Measurements from ENCODE around the gene GRK3.
"Not testable (repeated sequence)": the region's sequence is repeated elsewhere in the genome, so short reads cannot be mapped to it uniquely, and the experiment has no call there.

The GRK3 gene

DNA sequence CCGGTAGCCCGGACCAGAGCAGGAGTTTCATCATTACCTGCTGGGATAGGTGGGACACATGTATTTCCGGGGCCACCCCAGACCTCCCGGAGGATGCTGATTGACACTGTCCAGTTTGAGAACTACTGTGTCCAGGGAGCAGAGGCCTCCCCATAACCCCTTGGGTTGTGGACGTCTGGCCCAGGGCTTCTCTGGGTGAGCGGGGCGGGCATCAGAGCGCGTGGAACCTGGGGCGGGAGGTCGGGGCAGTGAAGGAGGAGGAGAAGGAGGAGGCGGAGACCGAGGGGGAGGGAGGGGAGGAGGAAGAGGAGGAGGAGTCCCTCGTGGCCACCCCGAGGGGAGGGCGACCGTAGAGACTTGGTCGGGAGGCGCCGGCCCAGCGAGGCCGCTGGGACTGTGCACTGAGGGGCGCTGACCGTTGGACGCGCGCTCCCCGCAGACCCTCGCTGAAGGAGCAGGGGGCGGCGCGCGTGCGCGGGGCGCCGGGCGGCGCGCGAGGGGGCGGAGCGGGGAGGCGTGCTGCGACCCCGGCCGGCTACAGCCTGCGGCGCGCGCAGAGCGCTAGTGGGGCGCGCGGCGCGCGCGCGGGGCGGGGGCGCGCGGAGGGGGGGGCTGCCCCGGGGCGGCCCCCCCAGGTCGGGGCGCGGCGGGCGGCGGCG is at the start of gene GRK3:
GRK3 (plus strand) TSS at position 356 of the 659 bp plus-strand sequence. CDS start 366 bp downstream, outside the sequence.
- DNase-seq: peak; percentile 57

DNA sequence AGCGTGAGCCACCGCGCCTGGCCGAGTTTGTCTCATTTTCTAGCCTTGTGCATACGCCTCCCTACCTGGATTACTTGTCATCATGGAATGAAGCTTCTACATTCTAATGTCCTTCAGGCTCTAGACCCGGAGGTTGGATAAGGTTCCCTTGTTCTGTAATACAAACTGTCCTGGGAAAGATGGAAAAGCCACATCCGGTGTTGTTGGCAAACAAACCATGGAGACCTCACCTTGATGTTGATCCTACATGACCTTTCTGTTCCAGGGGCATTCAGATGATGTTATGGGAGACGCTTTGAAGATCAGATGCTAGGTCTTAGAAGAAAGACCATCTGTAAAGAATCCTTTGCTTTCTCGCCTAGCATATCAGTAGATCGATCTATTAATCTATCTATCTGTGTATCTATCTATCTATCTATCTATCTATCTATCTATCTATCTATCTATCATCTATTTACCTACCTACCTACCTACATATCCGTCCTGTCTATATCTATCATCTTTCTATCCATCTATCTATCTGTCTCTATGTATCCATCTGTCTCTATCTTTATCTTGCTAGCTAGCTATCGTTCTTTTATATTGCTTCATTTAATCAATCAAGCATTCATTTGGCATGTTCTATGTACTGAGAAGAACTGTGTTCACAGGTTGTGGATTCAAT is 46.3 kb upstream of the GRK3 start:
- DNase-seq: no peak

DNA sequence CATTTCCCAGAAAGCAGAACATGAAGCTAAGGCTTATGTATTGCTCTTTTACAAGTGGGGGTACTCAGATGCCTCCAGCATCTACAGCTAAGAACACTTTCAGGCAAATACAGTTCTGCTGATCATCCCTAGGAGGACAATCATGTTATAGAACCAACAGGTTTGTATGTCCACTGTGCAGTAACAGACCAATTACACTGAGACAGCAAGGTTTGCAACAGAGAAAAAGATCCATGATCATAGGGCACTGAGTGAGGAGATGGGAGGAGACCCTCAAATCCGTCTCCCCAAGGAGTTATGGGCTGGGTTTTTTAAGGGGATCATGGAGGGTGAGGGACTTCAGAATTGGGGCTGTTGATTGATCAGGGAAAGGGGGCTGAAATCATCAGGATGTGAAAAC is 39.1 kb upstream of the GRK3 start:
- DNase-seq: no peak

DNA sequence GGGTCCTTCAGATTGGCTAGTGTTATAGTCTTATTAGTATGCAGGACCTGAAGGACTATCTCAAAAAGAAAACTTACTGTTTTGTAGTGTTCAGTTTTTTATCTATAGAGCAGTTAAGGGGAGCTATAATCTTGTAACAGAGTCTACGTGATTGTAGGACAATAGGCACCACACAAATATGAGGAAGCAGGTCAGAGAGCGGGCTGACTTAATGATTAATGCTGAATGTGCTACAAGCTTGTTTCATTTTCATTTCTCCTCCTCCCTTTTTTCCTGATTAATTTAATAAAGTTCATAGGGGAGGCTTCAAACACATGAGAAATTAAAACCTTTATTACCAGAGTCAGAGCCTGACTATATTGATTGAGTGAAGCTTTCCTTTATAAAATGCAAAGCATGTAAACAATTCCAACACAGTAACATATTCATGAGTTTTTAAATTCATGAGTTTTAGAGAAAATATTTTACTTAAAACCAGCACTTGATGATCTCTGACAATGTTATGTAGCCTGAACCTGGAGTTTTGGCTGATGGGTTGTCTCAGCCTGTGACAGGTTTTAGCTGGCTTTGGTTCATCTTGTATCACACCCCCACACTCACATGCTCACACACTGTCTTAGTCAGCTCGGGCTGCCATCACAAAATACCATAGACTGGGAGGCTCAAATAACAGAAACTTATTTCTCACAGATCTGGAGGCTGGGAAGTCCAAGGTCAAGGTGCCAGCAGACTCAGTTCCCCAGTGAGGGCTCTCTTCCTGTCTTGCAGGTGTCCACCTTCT is 38.5 kb upstream of the GRK3 start:
- not testable (repeated sequence) for DNase-seq

DNA sequence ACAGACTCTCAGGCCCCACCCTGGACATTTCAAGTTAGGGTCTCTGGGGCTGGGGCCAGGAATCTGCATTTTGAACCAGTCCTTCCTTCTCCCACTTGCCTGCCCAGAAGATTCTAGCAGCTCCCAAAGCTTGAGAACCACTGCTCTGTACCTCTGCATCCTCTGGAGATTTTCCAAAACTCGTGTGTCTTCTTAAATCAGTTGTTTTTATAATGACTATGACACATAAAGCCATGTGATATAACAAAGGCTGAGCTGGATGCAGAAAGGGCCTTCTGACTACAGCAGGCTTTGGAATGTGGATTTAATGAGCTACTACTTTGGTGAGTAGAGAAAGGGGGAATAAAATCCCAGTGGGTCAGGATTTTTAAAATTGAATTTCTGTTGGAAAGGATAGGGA is 37.5 kb upstream of the GRK3 start:
- DNase-seq: not testable (repeated sequence)

DNA sequence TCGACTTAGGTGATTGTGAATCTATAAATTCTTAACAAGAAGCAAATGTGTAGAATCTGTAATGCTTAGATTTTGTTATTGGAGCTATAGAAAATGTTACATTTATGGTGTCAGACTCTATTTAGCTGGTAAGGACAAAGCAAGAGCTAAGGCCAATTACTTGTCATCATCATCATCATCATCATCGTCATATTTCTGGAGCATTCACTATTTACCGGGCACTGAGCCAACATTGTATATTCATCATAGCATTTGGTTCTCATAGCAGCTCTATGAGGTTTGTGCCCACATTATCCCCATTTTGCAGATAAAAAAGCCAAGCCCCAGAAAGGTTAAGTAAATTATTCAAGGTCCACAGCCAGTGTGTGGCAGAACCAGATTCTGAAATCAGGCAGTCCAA is 36.4 kb upstream of the GRK3 start:
- not testable (repeated sequence) for DNase-seq

DNA sequence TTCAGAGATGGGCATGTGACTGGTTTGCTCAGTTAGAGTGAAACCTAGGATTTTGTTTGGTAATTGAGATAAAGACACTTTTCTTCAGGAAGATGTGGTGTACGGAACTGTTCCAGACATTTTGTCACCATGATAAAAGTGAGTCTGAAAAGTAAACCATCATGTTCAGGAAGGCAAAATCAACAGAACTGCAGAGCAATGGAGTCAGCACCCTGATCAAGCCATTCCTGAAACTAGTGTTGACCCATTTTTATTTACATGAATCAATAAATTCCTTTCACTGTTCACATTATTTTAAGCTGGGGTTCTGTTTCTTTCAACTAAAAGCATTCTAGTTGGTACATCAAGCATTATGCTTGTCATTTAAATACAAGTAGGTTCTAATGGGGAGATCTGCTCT is 35.4 kb upstream of the GRK3 start:
- not testable (repeated sequence) for DNase-seq

DNA sequence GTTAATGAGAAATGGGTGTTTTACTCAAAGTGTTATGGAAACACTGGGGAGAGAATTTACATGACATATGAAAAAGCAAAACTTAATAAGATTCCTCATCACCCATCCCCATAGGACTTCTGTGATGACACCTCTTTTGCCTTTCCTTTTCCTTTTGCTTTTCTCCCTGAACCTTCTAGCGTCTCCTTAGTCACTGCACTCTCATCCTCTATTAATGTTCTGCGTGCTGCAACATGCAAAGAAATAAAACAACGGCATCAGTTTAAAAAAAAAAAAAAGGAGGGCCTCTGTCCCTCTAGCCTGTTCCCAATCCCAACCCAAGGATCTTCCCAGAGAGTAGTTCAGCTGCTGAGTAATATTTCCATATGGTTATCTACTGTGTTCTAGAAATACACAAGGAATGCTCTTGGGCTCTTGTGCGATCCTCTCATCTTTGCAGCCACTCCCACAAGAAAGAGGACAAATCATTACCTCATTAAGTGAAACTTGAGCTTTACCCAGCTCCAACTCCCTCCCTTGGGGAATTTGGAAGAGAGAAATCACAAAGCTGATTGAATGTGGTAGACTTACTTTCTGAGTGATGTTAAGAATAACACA is 34.8 kb upstream of the GRK3 start:
- not testable (repeated sequence) for DNase-seq

DNA sequence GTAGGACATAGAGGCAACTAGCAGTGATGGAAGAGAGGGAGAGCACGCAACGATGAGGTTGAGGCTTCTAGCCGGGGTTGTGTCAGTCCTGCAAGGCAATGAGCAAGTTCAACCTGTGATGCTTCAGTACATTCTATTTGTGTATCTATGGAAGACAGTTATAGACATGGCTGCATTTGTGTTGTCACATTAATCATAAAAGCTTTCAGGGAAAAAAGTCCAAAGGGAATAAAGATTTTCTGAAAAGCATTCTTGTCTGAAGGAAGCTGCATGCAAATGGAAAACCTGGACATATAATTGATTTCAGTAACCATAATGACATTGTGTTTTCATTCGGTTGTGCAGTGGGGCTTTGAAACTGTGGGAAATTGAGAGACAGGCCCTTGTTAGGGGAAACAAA is 32.8 kb upstream of the GRK3 start:
- not testable (repeated sequence) for DNase-seq

DNA sequence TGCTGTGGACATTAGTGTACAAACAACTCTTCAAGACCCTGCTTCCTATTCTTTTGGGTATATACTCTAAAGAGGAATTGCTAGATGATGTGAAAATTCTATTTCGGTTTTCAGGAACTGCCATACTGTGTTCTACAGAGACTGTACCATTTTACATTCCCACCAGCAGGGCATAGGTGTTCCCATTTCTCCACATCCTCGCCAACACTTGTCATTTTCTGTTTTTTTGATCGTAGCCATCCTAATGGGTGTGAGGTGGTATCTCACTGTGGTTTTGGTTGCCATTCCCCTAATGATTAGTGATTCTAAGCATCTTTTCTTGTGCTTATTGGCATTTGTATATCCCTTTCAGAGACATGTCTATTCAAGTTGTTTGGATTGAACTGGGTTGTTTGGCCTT is 29.8 kb upstream of the GRK3 start:
- no peak for DNase-seq

DNA sequence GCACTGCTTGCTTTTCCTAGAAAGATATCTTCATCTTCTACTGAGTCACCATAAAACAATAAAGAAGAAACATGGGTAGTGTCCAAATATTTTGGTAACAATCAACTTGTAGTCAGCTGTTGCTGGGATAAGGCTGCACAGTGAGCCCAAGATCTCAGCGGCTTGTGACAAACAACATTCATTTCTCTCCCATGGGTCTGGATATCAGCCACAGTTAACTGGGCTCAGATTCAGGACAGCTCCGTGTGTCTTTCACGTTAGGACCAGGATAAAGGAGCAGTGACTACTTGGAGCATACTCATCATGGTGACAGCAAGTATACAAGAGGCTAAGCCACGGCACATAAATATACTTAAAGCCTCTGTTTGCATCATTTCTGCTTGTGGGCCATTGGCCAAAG is 27.9 kb upstream of the GRK3 start:
- DNase-seq: no peak

DNA sequence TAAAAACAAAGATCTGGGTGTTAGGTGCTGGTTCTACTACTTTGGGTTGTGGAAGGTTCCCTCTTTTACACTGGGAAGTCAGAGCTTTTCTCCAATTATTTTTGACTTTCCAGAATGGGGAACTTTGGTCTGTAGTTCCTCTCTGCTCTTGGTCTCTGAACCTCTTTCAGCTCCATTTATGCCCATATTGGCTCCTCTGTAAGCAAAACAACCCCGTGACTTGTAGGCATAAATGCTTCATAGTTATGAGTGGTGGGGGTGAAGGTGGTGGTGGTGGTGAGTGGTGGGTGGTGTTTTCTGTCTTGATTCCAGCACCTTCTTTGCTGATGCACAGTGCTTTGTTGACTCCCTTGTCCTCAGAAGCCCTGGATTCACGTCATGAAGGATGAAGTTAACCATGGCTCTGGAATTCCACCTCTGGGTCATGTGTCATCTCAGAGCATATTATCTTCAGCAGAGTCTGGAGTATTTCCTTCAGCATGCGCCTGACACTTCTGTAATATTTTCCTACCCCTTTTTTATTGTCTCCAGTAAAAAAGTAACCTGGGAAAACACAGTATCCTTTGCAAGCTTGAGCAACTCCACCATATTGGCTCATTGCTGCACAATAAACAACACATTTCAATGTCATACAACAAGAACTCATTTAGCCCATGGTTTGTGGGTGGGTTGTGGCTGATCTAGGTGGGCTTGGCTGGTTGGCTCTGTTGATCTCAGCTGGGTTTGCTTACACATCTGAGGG is 24.1 kb upstream of the GRK3 start:
- DNase-seq: no peak

DNA sequence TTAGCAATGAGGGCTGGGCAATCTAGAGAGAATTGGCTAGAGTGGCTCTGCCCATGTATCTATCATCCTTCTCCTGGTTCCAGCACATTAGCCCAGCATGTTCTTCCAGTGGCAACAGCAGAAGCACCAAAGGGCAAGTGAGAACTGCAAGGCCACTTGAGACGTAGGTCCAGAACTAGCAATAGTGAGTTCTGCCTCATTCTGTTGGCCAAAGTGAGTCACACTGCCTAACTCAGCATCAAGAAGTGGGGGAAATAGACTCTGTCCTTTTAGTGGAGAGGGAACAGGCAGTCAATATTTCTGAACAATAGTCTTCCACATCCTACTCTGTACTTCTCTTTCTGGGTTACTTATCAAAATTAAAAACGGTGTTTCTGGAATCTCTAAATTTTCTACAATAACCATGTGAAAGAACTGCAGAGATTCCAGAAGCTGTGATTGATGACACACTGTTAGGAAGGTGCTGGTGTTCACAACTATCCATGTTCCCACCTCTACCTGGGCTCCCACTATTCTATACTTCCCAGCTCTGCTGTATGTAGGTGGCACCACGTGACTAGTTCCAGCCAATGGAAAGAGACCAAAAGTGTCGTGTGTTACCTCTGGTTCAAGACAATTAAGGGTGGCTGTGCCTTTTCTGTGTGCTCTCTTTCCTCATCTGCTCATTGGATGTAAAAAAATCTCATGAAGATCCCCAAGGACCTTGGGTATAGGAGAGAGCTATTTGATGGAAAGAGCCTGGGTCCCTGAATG is 23.4 kb upstream of the GRK3 start:
- DNase-seq: no peak

DNA sequence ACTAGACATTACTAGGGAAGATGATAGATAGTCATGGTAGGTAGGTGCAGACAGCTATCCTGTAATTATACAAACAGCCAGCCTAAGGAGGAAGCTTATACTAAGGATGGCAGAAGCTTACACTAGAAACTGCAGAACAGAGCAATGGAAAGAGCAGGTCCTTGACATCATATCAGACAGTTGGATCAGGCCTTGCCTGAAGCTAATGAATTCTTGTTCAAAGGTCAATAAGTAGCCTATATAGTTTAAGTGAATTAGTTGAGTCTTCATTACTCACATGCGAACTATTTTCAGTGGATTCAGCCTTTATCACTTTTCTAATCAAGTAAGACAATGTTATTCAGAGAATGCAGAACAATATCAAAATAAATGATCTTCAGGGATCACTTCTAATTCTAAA is 22.3 kb upstream of the GRK3 start:
- no peak for DNase-seq

DNA sequence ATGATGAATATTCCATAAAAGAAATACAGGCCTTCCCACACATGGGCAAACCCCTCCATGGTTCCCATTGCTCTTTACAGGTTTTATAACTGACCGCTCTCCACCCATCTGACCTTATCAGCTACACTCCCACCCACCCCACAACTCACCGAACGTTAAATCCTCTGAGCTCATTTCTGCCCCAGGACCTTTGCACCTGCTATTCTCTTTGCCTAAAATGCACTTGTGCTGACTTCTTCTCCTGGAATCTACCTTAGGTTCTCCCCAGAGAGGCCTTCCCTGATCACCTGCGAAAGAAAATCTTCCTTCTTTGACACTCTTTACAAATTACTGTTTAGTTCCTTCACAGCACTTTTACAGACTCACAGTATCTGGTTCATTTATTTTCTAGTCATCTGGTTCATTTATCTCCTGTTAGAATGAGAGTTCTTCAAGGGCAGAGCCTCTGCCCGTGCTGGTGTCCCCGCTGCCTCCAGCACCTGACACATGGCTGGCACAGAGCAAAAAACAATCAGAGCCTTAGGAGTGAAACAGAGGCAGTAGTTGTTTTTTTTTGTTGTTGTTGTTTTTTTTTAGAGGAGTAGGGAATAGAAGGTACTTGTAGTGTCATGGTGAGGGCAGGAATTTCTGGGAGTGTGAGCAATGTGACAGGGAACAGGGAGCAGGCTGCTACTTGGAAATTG is 21.6 kb upstream of the GRK3 start:
- DNase-seq: no peak

DNA sequence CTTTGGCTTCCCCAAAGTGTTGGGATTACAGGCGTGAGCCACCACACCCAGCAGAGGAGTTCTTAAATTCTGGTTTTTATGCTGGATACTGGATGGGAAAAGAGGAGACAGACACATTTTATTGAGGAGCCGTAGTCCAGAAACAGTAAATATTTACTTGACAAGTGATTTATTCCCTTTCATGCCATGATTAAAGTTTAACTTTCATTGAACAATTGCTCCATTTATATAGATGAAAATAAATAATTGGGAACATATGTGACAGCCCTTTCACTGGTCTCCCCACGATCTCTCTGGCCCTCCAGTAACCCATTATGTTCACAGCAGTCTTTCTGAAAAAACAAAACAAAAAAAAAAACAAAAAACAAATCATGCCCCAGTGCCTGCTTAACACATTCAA is 19.3 kb upstream of the GRK3 start:
- DNase-seq: no peak

DNA sequence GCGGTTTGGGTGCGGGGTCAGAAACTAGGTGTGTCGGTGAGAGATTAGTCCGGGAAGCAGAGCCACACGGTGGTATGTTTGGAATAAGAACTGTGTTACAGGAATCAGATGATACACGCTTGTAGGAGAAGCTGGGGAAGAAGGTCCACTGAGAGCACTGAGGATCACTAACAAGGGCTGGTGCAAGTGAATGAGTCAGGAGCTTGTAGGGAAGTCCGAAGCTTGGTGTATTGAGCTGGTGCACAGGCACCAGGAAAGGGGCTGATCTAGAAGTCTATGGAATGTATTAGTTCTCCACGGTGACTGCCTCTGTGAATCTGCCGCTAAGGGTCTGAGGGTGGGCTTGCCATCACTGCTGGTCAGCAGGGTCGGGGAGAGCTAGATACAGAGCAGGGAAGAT is 18.8 kb upstream of the GRK3 start:
- no peak for DNase-seq

DNA sequence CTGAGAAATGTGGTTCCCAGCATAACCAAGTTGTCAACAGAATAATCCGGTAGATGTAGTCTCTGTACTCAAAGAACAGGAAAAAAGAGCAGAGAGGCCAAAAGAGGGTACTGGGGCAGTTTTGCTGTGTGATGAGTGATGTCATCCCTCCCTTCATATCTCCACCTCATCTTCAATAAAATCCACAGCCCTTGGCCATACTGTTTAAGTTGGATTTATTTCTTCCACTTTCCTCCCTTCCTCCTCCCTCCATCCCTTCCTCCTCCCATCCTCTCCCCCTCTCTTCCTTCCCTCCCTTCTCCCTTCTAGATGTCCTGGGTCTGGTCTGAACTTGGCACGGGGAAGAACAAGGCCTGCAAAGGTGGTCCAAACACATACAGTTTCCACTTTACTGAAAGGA is 18.2 kb upstream of the GRK3 start:
- DNase-seq: no peak

DNA sequence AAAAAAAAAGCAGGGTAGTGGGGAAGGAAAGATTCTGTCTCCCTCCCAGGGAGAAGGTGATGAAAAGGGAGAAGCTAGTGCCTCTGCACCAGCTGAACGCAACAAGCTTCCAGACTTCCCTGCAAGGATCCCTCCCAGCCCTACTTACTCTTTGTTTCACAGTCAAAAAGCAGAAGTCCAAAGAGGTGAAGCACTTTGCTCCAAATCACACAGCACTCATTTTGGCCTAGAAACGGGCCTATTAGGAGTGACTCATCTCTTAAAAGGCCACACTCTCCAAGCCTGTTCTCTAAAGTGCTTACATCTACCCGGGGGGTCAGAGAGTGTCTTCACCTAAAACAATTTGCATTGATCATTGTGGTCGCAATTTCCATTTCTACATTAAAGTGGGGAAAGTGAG is 17.7 kb upstream of the GRK3 start:
- DNase-seq: no peak

DNA sequence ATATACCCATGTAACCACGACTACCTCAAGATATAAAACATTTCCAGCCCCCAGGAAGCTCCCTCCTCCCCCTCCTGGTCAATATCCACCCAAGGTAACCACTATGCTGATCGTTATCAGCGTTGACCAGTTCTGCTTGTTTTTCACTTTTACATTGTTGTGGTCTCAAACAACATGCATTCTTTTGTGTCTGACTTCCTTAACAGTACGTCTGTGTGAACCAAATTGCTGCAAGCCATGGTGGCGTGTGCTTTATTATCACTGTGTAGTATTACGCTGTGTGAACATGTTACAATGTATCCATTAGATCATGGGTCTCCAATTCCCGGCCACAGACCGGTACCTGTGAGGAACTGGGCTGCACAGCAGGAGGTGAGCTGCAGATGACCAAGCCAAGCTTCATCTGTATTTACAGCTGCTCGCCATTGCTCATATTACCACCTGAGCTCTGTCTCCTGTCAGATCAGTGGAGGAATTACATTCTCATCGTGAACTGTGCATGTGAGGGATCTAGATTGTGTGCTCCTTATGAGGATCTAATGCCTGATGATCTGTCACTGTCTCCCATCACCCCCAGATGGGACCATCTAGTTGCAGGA is 15.5 kb upstream of the GRK3 start:
- DNase-seq: no peak

DNA sequence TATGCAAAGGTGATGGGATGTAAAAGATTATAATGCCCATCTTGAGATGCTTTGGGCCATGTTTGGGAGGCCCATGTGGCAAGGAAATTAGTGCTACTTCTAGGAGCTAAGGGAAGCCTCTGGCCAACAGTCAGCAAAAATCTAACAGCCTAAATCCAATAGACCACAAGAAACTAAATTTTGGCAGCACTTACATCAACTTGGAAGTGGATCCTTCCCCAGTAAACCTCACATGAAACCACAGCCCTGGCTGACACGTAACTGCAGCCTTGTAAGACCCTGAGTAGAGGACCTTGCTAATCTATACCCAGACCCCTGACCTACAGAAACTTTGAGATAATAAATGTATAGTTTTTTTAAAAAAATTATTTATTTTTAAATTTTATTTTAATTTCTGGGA is 13.1 kb upstream of the GRK3 start:
- no peak for DNase-seq

All from CD4-positive, alpha-beta T cell treated with Interleukin-12 subunit alpha and Interleukin-12 subunit beta, for 1 hour (primary cell).